Fibroblast of villous mesenchyme (primary cell): ENCODE results near the gene KIT. TPM values are rescaled to one million over a fixed set of nuclear protein-coding genes. Genes with fewer than 3 reads are reported as not detected.
"Not testable (repeated sequence)": the region's sequence is repeated elsewhere in the genome, so short reads cannot be mapped to it uniquely, and the experiment has no call there.

Experiments
- DNase-seq: peaks from one replicate; pipeline ENCODE4 v3.0.0-alpha.2; 2010; ENCODE audit warnings: low read depth
- H3K4me3 ChIP-seq: 2 replicates; pipeline ENCODE4 v1.5.1; 2011; ENCODE audit warnings: low read depth, mild to moderate bottlenecking, low read length
- CTCF ChIP-seq: IDR thresholded peaks from 2 replicates; pipeline ENCODE4 v1.5.1; 2012; ENCODE audit warnings: low read depth, mild to moderate bottlenecking, low read length; ENCODE audit not compliant: insufficient read depth
- total RNA-seq: library from RNA; depleted of rRNA; stranded (reverse); fragments of >200 nt; gene quantifications from 2 replicates; pipeline ENCODE4 v1.2.3, GENCODE V29; 2012

Gene KIT
- total RNA-seq, result 2.2 and 5.5 TPM in 2 replicates

- DNase-seq, result no peak
- TF ChIP-seq CTCF, result no peak
- H3K4me3 ChIP-seq, result peak within 1 kb of the TSS; percentile 54
These were observed at the start of gene KIT for GRCh38 chr4:54657551-54658251. Gene KIT (plus strand): TSS chr4:54657957. CDS start chr4:54658015, 58 bp downstream.

GRCh38 chr4:54609310-54609709, 48.4 kb upstream of the KIT start:
- DNase-seq, result no peak
- no peak overlapping the region for H3K4me3 ChIP-seq
- no peak for TF ChIP-seq CTCF

- H3K4me3 ChIP-seq, result no peak overlapping the region
- no peak for TF ChIP-seq CTCF
- no peak for DNase-seq
These were observed 43.6 kb upstream of the KIT start for GRCh38 chr4:54614149-54614548.

GRCh38 chr4:54620773-54621172, 37.0 kb upstream of the KIT start:
- no peak for DNase-seq
- TF ChIP-seq CTCF, result no peak
- no peak overlapping the region for H3K4me3 ChIP-seq

- DNase-seq, result peak; percentile 30
- no peak for TF ChIP-seq CTCF
- H3K4me3 ChIP-seq, result no peak overlapping the region
These were observed 32.4 kb upstream of the KIT start for GRCh38 chr4:54625391-54625790.

- no peak for DNase-seq
- TF ChIP-seq CTCF, result no peak
- H3K4me3 ChIP-seq, result no peak overlapping the region
These were observed 31.6 kb upstream of the KIT start for GRCh38 chr4:54626113-54626512.

GRCh38 chr4:54632537-54632936, 25.2 kb upstream of the KIT start:
- no peak for DNase-seq
- no peak for TF ChIP-seq CTCF
- H3K4me3 ChIP-seq, result no peak overlapping the region

- not testable (repeated sequence) for DNase-seq, H3K4me3 ChIP-seq
These were observed 24.5 kb upstream of the KIT start for GRCh38 chr4:54633102-54633740.
